HG03520 (cell line): Measurements from ENCODE around the gene FAM118B.
"Not testable (repeated sequence)": the region's sequence is repeated elsewhere in the genome, so short reads cannot be mapped to it uniquely, and the experiment has no call there.

ENCODE experiments used
- ATAC-seq: cut with Tn5 transposase; IDR thresholded peaks from one replicate; pipeline ENCODE4 v1.9.1; 2021; ENCODE audit warnings: mild to moderate bottlenecking, moderate library complexity; ENCODE audit not compliant: unreplicated experiment

FAM118B gene

DNA sequence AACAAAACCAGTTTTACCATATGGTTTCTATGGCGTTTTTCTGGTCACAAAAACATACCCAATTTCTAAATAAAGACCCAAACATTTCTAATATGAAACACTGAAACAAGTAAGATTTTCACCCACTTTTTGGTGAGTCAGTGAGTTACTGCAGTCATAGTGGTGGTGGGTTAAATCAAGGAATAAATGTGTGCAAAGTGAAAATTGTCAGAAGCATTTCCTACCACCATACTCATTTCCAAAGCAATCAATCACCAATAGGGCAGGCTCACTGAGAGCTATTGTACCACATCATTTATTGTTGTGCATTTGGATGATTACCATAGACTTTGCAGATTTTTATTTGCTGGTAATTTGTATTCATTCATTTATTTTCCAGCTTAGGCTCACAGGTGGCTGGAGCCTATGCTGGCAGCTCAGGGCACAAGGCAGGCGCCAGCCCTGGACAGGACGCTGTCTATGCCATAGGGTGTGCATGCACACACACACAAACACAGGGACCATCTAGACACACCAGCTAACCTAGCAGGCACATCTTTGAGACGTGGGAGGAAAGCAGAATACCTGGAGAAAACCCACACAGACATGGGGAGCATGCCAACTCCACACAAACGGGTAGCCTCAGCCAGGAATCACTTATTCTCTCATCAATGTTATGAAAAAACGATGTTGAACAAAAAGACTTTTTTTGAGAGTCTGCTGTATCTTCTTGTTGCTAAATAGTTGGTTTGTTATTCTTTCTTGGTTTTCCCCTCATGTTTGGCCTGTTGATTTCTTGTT is 5.1 kb downstream of the FAM118B start:
- ATAC-seq: no peak

DNA sequence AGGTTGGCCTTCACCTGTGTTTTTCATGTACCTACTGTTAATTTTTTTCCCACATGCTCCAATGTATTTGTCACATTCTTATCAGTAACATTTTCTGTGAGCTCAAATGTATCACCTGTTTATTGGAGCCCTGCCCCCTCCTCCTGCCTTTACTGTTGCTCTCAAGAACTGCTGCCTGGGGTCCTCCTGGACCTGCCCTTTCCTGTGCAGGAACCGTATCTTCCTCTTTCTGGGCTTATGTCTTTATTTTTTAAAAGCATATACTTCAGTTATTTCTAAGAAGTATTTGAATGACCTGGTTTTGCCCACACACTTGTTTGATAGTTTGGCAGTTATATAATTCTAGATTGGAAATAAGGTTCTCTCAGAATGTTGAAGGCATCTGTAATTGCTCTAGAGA is 5.9 kb downstream of the FAM118B start:
- no peak for ATAC-seq

DNA sequence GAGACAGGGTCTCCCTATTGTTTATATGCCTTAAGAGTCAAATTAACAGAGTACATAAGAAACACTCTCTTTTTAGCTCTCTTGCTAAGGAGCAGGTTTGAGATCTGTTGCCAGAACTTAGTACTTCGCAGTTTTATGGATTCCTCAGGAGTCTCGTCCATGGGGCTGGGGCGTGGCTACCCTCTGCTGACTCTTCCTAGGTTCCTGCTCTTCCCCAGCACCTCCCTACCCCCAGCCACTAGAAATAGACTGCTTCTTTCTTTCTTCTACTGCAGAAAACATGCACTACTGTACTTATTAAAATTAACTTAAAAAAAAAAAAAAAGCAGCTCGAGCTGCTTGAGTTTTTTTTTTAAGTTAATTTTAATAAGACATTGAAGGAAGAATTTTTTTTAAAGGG is 8.0 kb downstream of the FAM118B start:
- ATAC-seq: no peak

DNA sequence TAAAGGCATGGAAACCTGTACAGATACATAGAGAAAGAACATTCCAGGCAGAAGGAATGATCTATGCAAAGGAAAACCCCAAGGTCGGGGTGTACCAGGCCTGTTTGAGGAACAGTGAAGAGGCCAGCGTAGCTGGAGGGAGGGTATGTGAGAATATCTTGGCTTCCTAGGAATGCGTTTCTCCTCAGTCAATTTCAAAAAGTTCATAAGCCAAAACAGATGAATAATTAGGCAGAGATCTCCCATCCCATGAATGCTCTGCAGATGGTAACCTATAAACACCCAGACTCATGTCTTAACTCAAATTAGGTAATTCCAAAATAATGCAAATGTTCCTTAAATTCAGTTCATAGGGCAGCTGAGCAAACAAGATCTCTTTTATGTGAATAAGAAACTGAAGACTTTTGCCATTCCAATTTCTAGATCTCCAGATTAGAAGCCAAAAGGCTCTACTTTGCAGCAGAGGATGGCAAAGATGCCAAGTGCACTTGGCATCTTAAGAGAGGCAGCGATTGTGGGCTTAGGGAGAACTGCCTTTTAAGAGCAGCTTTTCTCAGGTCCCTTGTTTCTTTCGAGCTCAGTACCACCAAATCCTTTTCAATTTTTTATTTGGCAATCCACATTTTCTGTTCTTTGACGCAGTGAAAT is 13.2 kb downstream of the FAM118B start:
- ATAC-seq: no peak

GRCh38 chr11:126225295-126225665 is 13.7 kb downstream of the FAM118B start:
- no peak for ATAC-seq

DNA sequence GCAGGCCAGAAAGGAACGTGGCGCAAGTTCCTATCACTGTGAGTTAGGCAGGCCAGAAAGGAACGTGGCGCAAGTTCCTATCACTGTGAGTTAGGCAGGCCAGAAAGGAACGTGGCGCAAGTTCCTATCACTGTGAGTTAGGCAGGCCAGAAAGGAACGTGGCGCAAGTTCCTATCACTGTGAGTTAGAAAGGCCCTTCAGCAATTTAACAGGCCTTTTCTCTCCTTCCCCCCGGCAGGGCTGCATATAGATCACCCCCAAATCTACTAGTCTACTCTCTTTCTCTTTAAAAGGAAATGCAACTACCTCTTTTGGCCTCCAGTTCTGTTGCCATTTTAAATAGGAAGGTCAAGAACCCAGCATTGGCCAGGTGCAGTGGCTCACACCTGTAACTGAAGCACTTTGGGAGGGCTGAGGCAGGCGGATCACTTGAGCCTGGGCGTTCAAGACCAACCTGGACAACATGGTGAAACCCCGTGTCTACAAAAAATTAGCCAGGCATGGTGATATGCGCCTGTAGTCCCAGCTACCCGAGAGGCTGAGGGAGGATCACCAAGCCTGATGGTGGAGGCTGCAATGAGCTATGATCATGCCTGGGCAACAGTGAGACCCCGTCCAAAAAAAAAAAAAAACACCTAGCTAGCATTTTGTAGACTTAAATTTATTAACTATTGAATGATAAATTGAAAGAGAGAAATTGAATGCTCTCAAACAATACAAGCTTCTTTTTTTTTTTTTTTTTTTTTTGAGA is 14.9 kb downstream of the FAM118B start:
- no peak for ATAC-seq

DNA sequence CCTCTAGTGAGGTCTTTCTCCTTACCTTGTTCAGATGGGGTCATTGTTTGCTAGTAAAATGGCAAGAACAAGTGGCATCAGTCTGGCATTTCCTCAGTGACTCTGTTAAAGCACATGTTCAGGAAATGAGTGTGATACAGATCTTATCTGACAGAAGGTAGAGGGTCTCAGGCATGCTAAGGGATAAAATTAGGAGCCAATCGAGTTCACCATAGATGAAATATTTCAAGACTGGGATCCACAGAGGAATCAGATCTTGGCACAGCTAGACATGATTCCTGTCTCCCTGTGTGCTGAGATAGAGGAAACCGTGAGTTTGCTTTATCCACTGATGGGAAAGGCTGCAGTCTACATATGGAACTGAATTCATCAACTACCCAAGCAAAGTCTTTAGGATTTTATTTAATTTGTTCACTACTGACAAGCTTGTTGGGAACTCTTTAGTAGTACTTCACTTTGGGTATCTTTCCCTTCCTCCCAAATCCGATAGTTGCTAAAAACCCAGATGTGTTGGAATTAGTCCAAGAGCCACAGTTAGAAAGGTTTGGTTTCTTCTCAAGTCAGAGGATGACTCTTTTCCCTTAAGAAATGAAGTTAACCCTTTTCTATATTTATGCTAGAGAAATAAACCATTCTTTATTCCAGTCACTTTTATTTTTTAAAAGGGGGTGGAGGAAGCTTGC is 18.4 kb downstream of the FAM118B start:
- no peak for ATAC-seq

DNA sequence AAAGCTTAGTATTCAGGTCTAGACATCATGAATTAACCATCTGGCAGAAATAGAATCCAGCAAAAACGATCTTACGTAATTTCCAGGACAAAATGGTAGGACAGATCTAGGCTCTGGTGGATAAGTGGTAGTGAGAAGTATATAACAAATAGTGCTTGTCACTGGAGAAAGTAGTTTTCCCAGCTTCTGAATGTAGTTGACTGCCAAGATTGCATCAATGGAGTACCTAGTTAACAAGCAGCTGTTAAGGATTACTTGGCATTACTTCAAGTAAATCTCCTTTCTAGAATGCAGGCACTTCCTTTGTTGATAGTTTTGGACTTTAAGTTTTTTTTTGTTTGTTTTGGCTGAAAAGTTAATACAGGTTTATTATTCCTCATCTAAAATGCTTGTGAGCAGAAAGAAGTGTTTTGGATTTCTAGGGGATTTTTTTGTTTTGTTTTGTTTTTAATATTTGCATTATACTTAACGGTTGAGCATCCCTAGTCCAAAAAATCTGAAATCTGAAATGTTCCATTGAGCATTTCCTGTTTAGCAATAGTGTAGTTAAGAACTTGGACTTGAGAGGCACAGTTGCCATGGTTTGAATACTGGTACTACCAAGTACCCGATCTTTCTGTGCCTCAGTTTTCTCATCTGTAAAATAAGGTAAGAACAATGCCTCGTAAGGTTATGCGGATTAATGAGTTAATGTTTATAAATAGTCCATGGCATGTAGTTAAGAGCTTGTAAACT is 20.3 kb downstream of the FAM118B start:
- no peak for ATAC-seq

DNA sequence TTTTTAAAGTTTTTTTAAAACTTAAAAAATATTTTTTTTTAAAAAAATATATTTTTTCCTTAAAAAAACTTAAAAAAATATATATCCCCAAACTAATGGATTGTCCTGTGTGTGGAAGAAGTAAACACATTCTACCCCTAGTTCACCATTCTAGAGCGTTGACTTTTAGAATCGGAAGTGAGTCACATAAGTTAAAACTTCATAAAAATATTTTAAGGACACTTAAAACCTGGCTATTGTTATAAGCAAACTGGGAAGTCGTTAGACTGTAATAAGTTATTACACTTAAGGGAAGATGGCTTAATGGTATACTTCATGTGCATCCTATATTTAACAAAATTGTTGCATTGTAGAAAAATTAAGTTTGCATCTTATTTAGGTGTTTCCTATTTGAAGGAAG is 21.1 kb downstream of the FAM118B start:
- ATAC-seq: no peak

GRCh38 chr11:126233391-126233790 is 21.8 kb downstream of the FAM118B start:
- ATAC-seq: no peak

- ATAC-seq: no peak
Measured at GRCh38 chr11:126246636-126247035, 35.1 kb downstream of the FAM118B start.

DNA sequence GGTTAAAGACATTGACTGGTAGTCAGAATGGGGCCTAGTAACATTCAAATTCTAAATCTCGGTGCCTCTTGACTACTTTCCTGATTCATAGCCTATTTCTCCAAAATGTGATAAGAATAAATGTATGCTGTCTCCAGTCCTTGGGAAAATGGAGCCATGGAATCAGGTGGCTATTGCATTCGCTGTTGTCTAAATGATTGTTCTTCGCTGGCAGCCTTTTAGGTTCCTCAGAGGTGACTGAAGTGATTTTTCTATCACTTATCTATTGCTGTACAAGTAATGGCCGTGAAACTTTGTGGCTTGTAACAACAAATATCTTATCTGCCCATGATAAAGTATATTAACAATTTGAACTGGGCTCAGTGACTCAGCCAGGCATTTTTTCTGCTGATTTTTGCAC is 41.7 kb downstream of the FAM118B start:
- ATAC-seq: no peak

- ATAC-seq: no peak
Measured at GRCh38 chr11:126254819-126255218, 43.2 kb downstream of the FAM118B start.

DNA sequence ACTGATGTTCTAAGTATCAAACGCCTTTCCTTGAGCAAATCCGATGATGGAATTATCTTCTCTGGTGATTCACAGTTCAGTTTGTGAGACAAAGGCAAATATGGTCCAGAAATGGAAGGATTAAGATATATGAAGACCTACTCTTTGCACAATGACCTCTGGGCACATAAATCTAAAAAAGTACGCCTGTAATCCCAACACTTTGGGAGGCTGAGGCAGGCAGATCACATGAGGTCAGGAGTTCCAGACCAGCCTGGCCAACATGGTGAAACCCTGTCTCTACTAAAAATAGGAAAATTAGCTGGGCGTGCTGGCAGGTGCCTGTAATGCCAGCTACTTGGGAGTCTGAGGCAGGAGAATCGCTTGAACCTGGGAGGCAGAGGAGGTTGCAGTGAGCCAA is 43.9 kb downstream of the FAM118B start:
- ATAC-seq: not testable (repeated sequence)

GRCh38 chr11:126256216-126256615 is 44.6 kb downstream of the FAM118B start:
- no peak for ATAC-seq

GRCh38 chr11:126257144-126257543 is 45.6 kb downstream of the FAM118B start:
- ATAC-seq: no peak

GRCh38 chr11:126257764-126258163 is 46.2 kb downstream of the FAM118B start:
- ATAC-seq: no peak

- no peak for ATAC-seq
Measured at GRCh38 chr11:126262216-126262615, 50.6 kb downstream of the FAM118B start.

GRCh38 chr11:126263489-126263888 is 51.9 kb downstream of the FAM118B start:
- no peak for ATAC-seq

DNA sequence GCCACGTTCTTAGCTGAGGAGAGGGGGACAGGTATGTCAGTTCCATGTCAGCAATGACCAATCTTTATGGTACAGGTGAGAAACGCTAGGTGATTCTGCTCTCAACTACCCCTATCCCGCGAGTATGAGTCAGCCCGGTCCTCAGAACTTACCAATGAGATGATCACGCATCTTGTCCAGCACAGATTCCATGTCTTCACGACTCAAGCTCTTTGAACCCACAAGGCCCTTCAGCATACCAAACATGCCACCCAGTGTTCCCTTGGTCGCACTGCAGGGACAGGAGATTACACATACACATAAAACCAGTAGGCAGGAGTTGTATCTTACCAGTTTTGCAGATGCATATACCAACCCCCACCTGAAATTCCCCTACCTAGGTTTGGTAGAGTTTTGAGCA is 54.2 kb downstream of the FAM118B start:
- ATAC-seq: no peak

DNA sequence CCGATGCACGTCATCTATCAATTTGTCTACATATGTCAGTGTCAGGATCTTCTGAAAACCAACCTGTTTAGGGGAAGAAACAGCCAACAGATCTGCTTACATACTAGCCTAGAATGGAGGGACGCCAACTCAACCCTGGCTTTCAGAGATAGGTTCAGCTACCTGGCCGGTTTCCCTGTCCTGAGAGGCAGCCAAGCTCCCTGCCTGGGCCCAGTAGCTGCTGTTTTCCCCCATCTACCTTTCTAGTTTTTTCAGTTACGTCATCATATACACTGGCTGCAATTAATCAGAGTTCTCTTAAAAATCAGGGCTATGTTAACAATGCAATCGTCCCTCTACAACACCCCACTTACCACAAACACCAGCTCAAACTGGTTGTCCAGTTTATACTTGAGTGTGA is 56.1 kb downstream of the FAM118B start:
- ATAC-seq: no peak
